GM10266 (cell line): ENCODE data around the gene FHAD1.

Experiments
- DNase-seq: peaks from one replicate; pipeline ENCODE4 v3.0.0; 2012; ENCODE audit errors: extremely low spot score
- CTCF ChIP-seq: IDR thresholded peaks from 2 replicates; pipeline ENCODE4 v1.5.1; 2012; ENCODE audit warnings: mild to moderate bottlenecking, low read depth; ENCODE audit not compliant: control insufficient read depth, insufficient read depth; ENCODE audit errors: missing control alignments

FHAD1 gene

GRCh38 chr1:15399710-15400109, 152.7 kb downstream of the FHAD1 start:
- no peak for TF ChIP-seq CTCF
- DNase-seq: no peak

GRCh38 chr1:15400627-15401026, 153.6 kb downstream of the FHAD1 start:
- DNase-seq: no peak
- TF ChIP-seq CTCF: no peak

- no peak for TF ChIP-seq CTCF
- DNase-seq: no peak
These were observed 154.5 kb downstream of the FHAD1 start for GRCh38 chr1:15401391-15402055.

GRCh38 chr1:15402809-15403450, 155.9 kb downstream of the FHAD1 start:
- DNase-seq: no peak
- no peak for TF ChIP-seq CTCF

- TF ChIP-seq CTCF: no peak
- no peak for DNase-seq
These were observed 157.0 kb downstream of the FHAD1 start for GRCh38 chr1:15403962-15404580.

- TF ChIP-seq CTCF: no peak
- DNase-seq: no peak
These were observed 158.3 kb downstream of the FHAD1 start for GRCh38 chr1:15405106-15405850.
